Measurements from ENCODE around the gene MTHFD1L.

GRCh38 chr6:150865043-150865405, 478 bp upstream of the MTHFD1L start:
- no peak for TF ChIP-seq CTCF (conservative IDR thresholded peaks at IDR 0.05 in 1 of 2, IDR thresholded peaks at IDR 0.05 in 1 of 2; ENCODE audit: extremely low read depth in 1 of 2, insufficient read depth in 1 of 2, low read depth in 1 of 2, low read length in 2 of 2)
- TF ChIP-seq EZH2 (IDR thresholded peaks at IDR 0.05; ENCODE audit: borderline replicate concordance, low read length) = no peak

Data from mammary epithelial cell (primary cell).